Peyer's patch (tissue), 4 donors: ENCODE data around the gene GTPBP2. TPM values are rescaled to one million over a fixed set of nuclear protein-coding genes. Genes with fewer than 3 reads are reported as not detected.

Experiments
- DNase-seq, 3 donors: peaks; one replicate each; pipeline ENCODE4 v3.0.0-alpha.2; 2017 to 2019
- H3K27ac ChIP-seq, 4 donors: fragments of 200-600 bp; sonication (generic); one replicate each; pipeline ENCODE4 v1.5.1; 2016 to 2019
- H3K27me3 ChIP-seq, 2 donors: fragments of 200-600 bp; sonication (generic); one replicate each; pipeline ENCODE4 v1.5.1; 2019
- H3K36me3 ChIP-seq, 3 donors: fragments of 200-600 bp; sonication (generic); one replicate each; pipeline ENCODE4 v1.5.1; 2016 to 2019
- H3K4me1 ChIP-seq, 4 donors: fragments of 200-600 bp; sonication (generic); one replicate each; pipeline ENCODE4 v1.5.1; 2016 to 2019
- H3K4me3 ChIP-seq, 4 donors: fragments of 200-600 bp; sonication (generic); 1 replicate in 3 of 4; 2 replicates in 1 of 4; pipeline ENCODE4 v1.5.1; 2016 to 2019; ENCODE audit warnings: mild to moderate bottlenecking in 1 of 4
- H3K9me3 ChIP-seq, 4 donors: fragments of 200-600 bp; sonication (generic); one replicate each; pipeline ENCODE4 v1.5.1; 2016 to 2019; ENCODE audit warnings: mild to moderate bottlenecking in 1 of 4
- CTCF ChIP-seq, 6 experiments: fragments of 450-650 bp in 4 of 6; fragments of 200-600 bp in 2 of 6; sonication (generic) in 1 of 6; IDR thresholded peaks; one replicate each; pipeline ENCODE4 v1.5.1; 2017 to 2019; ENCODE audit warnings: antibody characterized with exemption in 6 of 6, mild to moderate bottlenecking in 3 of 6, moderate library complexity in 1 of 6
- POLR2A ChIP-seq, 2 donors: fragments of 450-650 bp; IDR thresholded peaks; one replicate each; pipeline ENCODE4 v1.5.1; 2017; ENCODE audit warnings: antibody characterized with exemption in 2 of 2, mild to moderate bottlenecking in 2 of 2, moderate library complexity in 2 of 2
- total RNA-seq, 4 donors: library from RNA; depleted of rRNA; stranded (reverse); fragments of >200 nt; gene quantifications; one replicate each; pipeline ENCODE4 v1.1.0, GENCODE V29; 2016

GTPBP2 gene
- total RNA-seq, 4 donors from 2014 or later = 73.4 to 118 (median 88.4) TPM

DNA sequence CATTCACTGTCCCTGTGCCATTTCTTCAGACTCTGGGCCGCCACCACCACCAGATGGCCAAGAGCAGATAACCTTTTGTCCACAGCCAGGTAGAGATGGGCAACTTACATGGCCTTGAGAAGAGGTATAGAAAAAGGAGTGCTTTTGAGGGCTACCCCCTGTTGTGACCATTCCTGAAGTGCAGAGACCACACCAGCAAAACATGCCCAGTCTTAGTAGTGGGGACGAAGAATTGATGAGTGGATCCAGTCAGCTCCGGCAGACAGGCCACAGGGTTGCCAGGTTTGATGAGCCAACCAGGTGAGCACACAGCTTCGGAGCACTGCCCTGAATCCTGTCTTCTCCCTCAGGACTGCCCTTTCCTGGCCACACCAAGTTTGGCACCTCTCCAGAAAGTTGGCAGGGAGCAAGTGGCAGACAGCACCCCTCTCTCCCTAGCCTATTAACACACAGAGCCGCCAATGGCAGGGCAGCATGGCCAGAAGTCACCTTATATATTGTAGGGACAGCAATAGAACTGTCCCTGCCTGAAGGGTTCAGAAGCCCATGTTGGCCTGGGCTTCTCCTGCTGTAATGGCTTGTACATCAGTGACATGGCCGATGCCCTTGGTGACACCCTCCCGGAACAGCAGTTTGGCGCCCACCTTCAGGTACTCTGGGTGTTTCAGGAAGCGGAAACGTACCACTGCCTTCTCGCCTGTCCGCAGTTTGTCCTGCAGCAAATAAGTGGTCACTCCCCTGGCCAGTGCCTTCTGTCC, 7.8 kb downstream of the GTPBP2 start:
- no peaks in the 10 kb centered on the region for H3K27me3 ChIP-seq
- TF ChIP-seq CTCF (IDR thresholded peaks at IDR 0.05) (no peak), POLR2A (IDR thresholded peaks at IDR 0.05) (no peak)
- H3K4me1 ChIP-seq = no peaks in the 10 kb centered on the region
- peak in 1 of 3 donors; percentile 12 for DNase-seq
- H3K36me3 ChIP-seq = peaks cover 0 to 67% (median 0%) of the 10 kb centered on the region in 3 donors
- no peaks in the 10 kb centered on the region for H3K9me3 ChIP-seq
- H3K27ac ChIP-seq = no peak overlapping the region
- H3K4me3 ChIP-seq = no peak overlapping the region

DNA sequence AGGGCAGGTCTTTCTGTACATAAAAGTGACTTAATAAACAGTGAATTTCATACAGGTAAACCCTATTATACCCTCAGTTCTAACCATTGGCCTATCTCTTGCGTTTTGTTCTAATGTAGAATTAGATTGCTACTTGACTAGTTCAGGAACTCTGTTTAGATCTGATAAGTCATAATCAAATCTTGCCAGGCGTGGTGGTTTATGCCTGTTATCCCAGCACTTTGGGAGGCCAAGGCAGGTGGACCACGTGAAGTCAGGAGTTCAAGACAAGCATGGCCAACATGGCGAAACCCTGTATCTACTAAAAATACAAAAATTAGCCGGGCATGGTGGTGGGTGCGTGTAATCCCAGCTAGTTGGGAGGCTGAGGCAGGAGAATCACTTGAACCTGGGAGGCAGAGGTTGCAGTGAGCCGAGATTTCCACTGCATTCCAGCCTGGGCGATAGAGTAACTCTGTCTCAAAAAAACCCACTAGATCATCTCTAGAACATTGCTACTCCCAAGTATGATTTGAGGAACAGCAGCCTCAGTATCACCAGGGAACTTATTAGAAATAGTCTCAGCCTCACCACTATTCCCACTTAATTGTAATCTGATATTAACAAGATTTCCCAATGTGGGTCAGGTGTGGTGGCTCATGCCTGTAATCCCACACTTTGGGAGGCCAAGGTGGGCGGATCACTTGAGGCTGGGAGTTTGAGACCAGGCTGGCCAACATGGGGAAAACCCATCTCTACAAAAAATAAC, 12.2 kb downstream of the GTPBP2 start:
- Histone ChIP-seq H3K4me3 (no peak overlapping the region), H3K4me1 (no peaks in the 10 kb centered on the region), H3K27ac (no peak overlapping the region), H3K9me3 (no peaks in the 10 kb centered on the region), H3K27me3 (no peaks in the 10 kb centered on the region), H3K36me3 (peaks cover 0 to 45% (median 0%) of the 10 kb centered on the region in 3 donors)
- DNase-seq = no peak
- no peak for TF ChIP-seq CTCF (IDR thresholded peaks at IDR 0.05)
- TF ChIP-seq POLR2A (IDR thresholded peaks at IDR 0.05) = no peak

- Histone ChIP-seq H3K4me1 (no peaks in the 10 kb centered on the region), H3K27me3 (no peaks in the 10 kb centered on the region), H3K27ac (no peak overlapping the region), H3K4me3 (no peak overlapping the region), H3K36me3 (peaks cover 0 to 32% (median 0%) of the 10 kb centered on the region in 3 donors), H3K9me3 (no peaks in the 10 kb centered on the region)
- DNase-seq = no peak
- no peak for TF ChIP-seq CTCF (IDR thresholded peaks at IDR 0.05)
- no peak for TF ChIP-seq POLR2A (IDR thresholded peaks at IDR 0.05)
Observed at GRCh38 chr6:43614396-43614730, 14.7 kb downstream of the GTPBP2 start.

DNA sequence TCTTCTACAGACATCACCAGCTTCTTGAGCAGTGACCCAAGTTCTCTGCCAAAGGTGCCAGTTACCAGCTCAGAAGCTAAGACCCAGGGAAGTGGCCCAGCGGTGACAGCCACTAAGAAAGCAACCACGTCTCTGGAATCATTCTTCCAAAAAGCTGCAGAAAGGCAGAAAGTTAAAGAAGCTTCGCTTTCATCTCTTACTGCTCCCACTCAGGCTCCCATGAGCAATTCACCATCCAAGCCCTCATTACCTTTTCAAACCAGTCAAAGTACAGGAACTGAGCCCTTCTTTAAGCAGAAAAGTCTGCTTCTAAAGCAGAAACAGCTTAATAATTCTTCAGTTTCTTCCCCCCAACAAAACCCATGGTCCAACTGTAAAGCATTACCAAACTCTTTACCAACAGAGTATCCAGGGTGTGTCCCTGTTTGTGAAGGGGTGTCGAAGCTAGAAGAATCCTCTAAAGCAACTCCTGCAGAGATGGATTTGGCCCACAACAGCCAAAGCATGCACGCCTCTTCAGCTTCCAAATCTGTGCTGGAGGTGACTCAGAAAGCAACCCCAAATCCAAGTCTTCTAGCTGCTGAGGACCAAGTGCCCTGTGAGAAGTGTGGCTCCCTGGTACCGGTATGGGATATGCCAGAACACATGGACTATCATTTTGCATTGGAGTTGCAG, 15.2 kb downstream of the GTPBP2 start:
- Histone ChIP-seq H3K27me3 (no peaks in the 10 kb centered on the region), H3K4me3 (no peak overlapping the region), H3K27ac (no peak overlapping the region), H3K9me3 (no peaks in the 10 kb centered on the region), H3K4me1 (no peaks in the 10 kb centered on the region), H3K36me3 (peaks cover 0 to 32% (median 0%) of the 10 kb centered on the region in 3 donors)
- DNase-seq = no peak
- TF ChIP-seq CTCF (IDR thresholded peaks at IDR 0.05) (no peak), POLR2A (IDR thresholded peaks at IDR 0.05) (no peak)

DNA sequence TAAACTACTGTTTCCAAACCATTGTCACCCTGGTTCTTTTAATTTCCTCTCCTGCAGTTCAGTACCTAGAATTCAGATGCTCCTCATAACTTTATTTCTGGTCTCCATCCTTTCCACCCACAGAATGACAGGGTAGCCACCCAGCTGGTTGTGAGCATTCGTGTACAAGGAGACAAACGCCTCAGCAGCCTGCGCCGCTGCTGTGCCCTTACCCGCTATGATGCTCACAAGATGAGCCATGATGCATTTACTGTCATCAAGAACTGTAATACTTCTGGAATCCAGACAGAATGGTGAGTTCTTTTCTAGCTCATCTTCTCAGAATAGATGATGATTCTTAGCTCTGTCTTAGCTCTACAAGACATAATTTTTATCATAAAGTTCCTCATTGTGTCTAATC, 18.6 kb downstream of the GTPBP2 start:
- no peak for TF ChIP-seq CTCF (IDR thresholded peaks at IDR 0.05)
- no peak for TF ChIP-seq POLR2A (IDR thresholded peaks at IDR 0.05)
- no peak overlapping the region for H3K4me3 ChIP-seq
- H3K9me3 ChIP-seq = no peaks in the 10 kb centered on the region
- H3K27ac ChIP-seq = no peak overlapping the region
- H3K36me3 ChIP-seq = peaks cover 0 to 41% (median 0%) of the 10 kb centered on the region in 3 donors
- no peak for DNase-seq
- no peaks in the 10 kb centered on the region for H3K27me3 ChIP-seq
- no peaks in the 10 kb centered on the region for H3K4me1 ChIP-seq
